ENCODE measurements around the gene LRRK1. TPM values are rescaled to one million over a fixed set of nuclear protein-coding genes. Genes with fewer than 3 reads are reported as not detected.

The LRRK1 gene
- total RNA-seq, 1 experiment from 2014 or later = 7.6 TPM

- Mint-ChIP-seq H3K36me3 (peaks cover 2% of the 10 kb centered on the region; the same call in 1 of the 2 replicates), H3K27me3 (ENCODE audit: low read depth) (no peaks in the 10 kb centered on the region; the same call in 1 of the 2 replicates), H3K9me3 (peaks cover 7% of the 10 kb centered on the region), H3K27ac (peak overlapping the region; percentile 19; the same call in 1 of the 2 replicates), H3K4me3 (no peak overlapping the region), H3K4me1 (peaks cover 13% of the 10 kb centered on the region)
- POLR2A ChIA-PET = no interaction called here
- ATAC-seq = peak; percentile 68
- CTCF ChIA-PET = interaction anchor here (0.6 to 6.5 kb wide), 5 partner anchors 10 to 72 kb away, joined by 4 to 49 read pairs (median 4); no protein-coding TSS in a partner anchor
- DNase-seq (ENCODE audit: low spot score) = no peak
- TF ChIP-seq SMAD3 (CRISPR knock-in tag; IDR thresholded peaks at IDR 0.05; ENCODE audit: borderline replicate concordance) (no peak), EMX1 (CRISPR knock-in tag; IDR thresholded peaks at IDR 0.05) (no peak), GABPB1 (CRISPR knock-in tag; IDR thresholded peaks at IDR 0.05) (no peak), ERG (CRISPR knock-in tag; IDR thresholded peaks at IDR 0.05) (no peak), GRHL2 (CRISPR knock-in tag; IDR thresholded peaks at IDR 0.05; ENCODE audit: insufficient replicate concordance, severe bottlenecking) (no peak)
Measured at GRCh38 chr15:100986158-100986896, 67.2 kb downstream of the LRRK1 start.

- peaks cover 2% of the 10 kb centered on the region; the same call in 1 of the 2 replicates for H3K36me3 Mint-ChIP-seq
- CTCF ChIA-PET = interaction anchor here (0.6 to 6.5 kb wide), 3 partner anchors 11 to 42 kb away, joined by 4 to 49 read pairs (median 5); no protein-coding TSS in a partner anchor
- TF ChIP-seq OVOL2 (CRISPR knock-in tag; IDR thresholded peaks at IDR 0.05; ENCODE audit: borderline replicate concordance) = no peak
- ATAC-seq (no peak), DNase-seq (ENCODE audit: low spot score) (no peak)
- POLR2A ChIA-PET = no interaction called here
- H3K4me1 Mint-ChIP-seq = peaks cover 13% of the 10 kb centered on the region
- H3K9me3 Mint-ChIP-seq = peaks cover 7% of the 10 kb centered on the region
- no peaks in the 10 kb centered on the region; the same call in 1 of the 2 replicates for H3K27me3 Mint-ChIP-seq (ENCODE audit: low read depth)
- no peak overlapping the region for H3K4me3 Mint-ChIP-seq
- no peak overlapping the region for H3K27ac Mint-ChIP-seq
Measured at GRCh38 chr15:100987143-100987542, 68.0 kb downstream of the LRRK1 start.

GRCh38 chr15:100988297-100988696, 69.1 kb downstream of the LRRK1 start:
- Mint-ChIP-seq H3K27ac (no peak overlapping the region), H3K4me3 (no peak overlapping the region), H3K4me1 (peaks cover 13% of the 10 kb centered on the region), H3K9me3 (peaks cover 7% of the 10 kb centered on the region), H3K27me3 (ENCODE audit: low read depth) (no peaks in the 10 kb centered on the region; the same call in 1 of the 2 replicates), H3K36me3 (peaks cover 2% of the 10 kb centered on the region; the same call in 1 of the 2 replicates)
- no peak for ATAC-seq
- ChIA-PET POLR2A (no interaction called here), CTCF (interaction anchor here (0.8 kb wide), 1 partner anchor 20 kb away, joined by 3 read pairs; no protein-coding TSS in a partner anchor)
- TF ChIP-seq NR2C2 (CRISPR knock-in tag; IDR thresholded peaks at IDR 0.05) = no peak
- no peak for DNase-seq (ENCODE audit: low spot score)

- Mint-ChIP-seq H3K4me1 (peaks cover 13% of the 10 kb centered on the region), H3K4me3 (no peak overlapping the region), H3K36me3 (peaks cover 2% of the 10 kb centered on the region; the same call in 1 of the 2 replicates), H3K9me3 (peaks cover 7% of the 10 kb centered on the region), H3K27ac (no peak overlapping the region), H3K27me3 (ENCODE audit: low read depth) (no peaks in the 10 kb centered on the region; the same call in 1 of the 2 replicates)
- ChIA-PET POLR2A (no interaction called here), CTCF (no interaction called here)
- DNase-seq (ENCODE audit: low spot score) (no peak), ATAC-seq (no peak)
- TF ChIP-seq IRF1 (CRISPR knock-in tag; IDR thresholded peaks at IDR 0.05) = no peak
- TF ChIP-seq ZNF512 (CRISPR knock-in tag; IDR thresholded peaks at IDR 0.05; ENCODE audit: borderline replicate concordance) = no peak
- no peak for TF ChIP-seq PRDM15 (CRISPR knock-in tag; IDR thresholded peaks at IDR 0.05)
- no peak for TF ChIP-seq ZBTB43 (CRISPR knock-in tag; IDR thresholded peaks at IDR 0.05)
- no peak for TF ChIP-seq MXD4 (CRISPR knock-in tag; IDR thresholded peaks at IDR 0.05; ENCODE audit: borderline replicate concordance)
- no peak for TF ChIP-seq FOXJ3 (CRISPR knock-in tag; IDR thresholded peaks at IDR 0.05; ENCODE audit: borderline replicate concordance)
- no peak for TF ChIP-seq TEAD1 (CRISPR knock-in tag; IDR thresholded peaks at IDR 0.05)
- no peak for TF ChIP-seq ZNF416 (CRISPR knock-in tag; IDR thresholded peaks at IDR 0.05)
- TF ChIP-seq ELF4 (CRISPR knock-in tag; IDR thresholded peaks at IDR 0.05; ENCODE audit: low read depth) = no peak
Measured at GRCh38 chr15:100988857-100989256, 69.7 kb downstream of the LRRK1 start.

Measured in WTC11 (cell line).